GM18873 (cell line): ENCODE results near the gene HTD2.
"Not testable (repeated sequence)": the region's sequence is repeated elsewhere in the genome, so short reads cannot be mapped to it uniquely, and the experiment has no call there.

Source experiments
- ATAC-seq: cut with Tn5 transposase; IDR thresholded peaks from one replicate; pipeline ENCODE4 v1.9.1; 2021; ENCODE audit warnings: mild to moderate bottlenecking, moderate library complexity, moderate number of reproducible peaks; ENCODE audit not compliant: unreplicated experiment, low FRiP score

The HTD2 gene

GRCh38 chr3:58305882-58306711, at the start of gene HTD2, which contains the start of gene RPP14:
TSS of gene HTD2 (plus strand) at chr3:58306520. CDS start at chr3:58317614, 11,094 bp downstream.
TSS of gene RPP14 (plus strand) at chr3:58306245. CDS start at chr3:58310330, 4,085 bp downstream.
- peak; percentile 83 for ATAC-seq

DNA sequence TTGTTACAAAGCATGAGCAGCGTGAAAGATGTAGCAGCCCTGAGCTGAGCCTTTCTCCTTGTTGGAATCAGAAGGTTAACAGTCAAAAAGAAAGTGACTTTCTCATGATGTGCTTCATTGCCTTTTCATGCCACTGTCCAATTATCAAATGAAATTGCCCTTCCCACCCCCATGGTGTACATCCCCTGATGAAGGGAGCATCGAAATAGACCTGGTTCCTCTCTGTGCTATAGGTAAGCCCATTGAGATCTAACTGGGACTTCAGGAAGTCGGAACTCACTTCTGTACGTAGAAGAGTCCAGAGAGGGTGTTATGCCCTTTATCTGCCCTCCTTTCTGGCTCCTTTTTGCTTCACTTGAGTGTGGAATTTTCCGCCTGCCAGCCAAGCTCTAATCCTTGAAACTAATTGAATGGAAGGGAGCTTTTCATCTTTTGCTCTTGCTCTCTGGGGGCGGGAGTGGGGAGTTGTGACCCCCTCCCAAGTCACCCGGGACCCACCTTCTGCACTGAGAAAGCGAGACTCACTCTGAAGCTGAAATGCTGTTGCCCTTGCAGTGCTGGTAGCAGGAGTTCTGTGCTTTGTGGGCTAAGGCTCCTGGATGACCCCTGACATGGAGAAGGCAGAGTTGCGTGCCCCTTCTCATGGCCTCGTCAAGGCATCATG, 47.8 kb upstream of the HTD2 start:
- ATAC-seq = no peak

- ATAC-seq = no peak
Observed at GRCh38 chr3:58260261-58260731, 46.0 kb upstream of the HTD2 start.

DNA sequence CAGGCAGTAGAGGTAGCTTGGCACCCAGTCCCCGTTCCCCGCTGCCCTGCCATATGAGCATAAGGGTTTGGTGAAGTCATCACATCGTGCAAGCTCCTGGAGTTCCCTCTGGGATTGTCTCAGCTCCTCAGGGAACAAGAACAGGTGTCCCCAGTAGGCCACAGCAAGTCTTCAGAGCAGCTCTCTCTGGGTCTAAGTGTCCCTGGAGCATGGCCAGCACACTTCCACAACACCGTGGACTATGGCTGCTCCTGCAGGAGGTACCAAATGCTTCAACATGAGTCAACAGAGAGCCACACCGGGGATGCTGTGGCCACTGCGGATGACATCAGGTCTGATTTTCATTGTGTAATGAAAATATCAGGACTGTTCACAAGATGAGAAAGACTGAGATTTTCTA, 45.6 kb upstream of the HTD2 start:
- no peak for ATAC-seq

GRCh38 chr3:58261954-58262666, 44.2 kb upstream of the HTD2 start:
- ATAC-seq = no peak

DNA sequence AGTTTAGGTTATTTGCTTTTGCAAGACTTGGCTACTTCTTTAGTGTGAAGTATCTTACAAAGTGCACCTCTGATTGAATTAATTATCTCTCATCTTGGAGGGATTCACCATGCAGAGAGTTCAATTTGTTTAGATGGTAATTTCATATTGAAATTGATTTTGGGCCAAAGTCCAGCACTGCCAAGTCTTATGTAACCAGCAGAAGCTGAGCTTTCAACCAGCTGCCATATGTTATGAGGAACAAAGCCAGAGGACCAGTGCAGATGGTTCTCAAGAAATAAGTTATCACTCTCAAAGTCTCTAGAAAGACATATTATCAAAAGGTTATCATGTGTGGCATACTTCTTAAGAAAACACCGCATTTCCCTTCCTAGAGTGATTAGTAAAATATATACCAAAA, 39.7 kb upstream of the HTD2 start:
- ATAC-seq = no peak

GRCh38 chr3:58267543-58267942, 38.8 kb upstream of the HTD2 start:
- ATAC-seq = not testable (repeated sequence)

DNA sequence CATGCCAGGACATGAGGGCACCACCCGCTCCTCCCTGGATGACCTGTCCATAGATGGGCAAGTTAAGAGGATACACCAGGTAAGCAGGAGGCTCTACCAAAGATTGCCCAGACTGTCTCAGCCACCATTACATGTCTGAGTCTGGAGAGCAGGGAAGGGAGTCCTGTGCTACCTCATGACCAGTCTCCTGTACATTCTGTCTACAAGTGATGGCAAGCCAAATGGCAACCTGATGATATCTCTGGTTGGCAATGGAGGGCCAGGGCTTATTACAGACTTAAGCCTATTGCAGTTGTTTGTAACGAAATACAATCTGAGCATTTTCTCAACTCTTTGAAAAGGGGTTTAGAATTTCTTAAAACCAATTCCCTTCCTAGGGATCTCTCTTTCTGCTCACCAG, 37.0 kb upstream of the HTD2 start:
- ATAC-seq = no peak

DNA sequence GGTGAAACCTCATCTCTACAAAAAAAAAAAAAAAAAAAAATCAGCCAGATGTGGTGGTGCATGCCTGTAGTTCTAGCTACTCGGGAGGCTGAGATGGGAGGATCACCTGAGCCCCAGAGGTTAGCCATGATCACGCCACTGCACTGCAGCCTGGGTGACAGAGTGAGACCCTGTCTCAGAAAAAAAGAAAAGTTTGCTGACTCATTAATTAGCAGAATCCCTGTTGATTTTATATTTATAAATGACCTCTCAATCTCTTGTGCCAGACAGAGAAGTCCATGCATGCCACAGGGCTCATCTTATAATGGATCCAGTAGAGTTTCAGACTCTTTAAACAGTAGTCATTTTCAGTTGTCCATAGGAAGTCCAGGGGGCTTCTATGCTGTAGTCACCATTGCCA, 35.8 kb upstream of the HTD2 start:
- ATAC-seq = no peak

DNA sequence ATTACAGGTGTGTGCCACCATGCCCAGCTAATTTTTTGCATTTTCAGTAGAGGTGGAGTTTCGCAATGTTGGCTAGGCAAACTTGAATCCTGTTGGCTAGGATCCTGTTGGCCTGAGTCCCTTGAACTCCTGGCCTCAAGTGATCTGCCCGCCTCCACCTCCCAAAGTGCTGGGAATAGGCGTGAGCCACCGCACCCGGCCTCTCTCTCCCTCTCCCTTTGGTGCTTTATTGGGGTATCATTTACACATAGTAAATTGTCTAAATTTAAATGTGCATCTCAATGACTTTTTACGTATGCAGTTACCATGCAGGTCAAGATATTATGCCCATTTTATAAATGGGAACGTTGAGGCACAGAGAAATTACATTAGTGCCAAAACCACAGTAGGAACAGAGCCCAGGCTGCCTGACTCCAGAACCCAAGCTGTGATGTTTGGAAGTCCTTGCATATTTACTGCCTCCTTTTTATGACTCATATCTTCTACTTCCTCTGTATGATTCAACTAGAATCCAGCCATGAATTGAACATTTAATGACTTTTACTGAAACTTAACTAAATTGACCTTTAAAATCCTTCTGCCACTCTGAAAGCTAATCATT, 34.3 kb upstream of the HTD2 start:
- ATAC-seq = no peak

- ATAC-seq = no peak
Observed at GRCh38 chr3:58272891-58273290, 33.4 kb upstream of the HTD2 start.

DNA sequence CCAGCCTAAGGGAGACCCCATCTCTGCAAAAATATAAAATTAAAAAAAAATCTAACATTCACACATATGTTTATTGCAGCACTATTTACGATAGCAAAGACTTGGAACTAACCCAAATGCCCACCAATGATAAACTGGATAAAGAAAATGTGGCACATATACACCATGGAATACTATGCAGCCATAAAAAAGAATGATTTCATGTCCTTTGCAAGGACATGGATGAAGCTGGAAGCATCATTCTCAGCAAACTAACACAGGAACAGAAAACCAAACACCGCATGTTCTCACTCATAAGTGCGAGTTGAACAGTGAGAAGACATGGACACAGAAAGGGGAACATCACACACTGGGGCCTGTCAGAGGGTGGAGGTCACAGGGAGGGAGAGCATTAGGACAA, 33.0 kb upstream of the HTD2 start:
- ATAC-seq = not testable (repeated sequence)

- no peak for ATAC-seq
Observed at GRCh38 chr3:58274027-58274614, 32.2 kb upstream of the HTD2 start.

GRCh38 chr3:58281069-58281468, 25.3 kb upstream of the HTD2 start:
- ATAC-seq = no peak

GRCh38 chr3:58285334-58285733, 21.0 kb upstream of the HTD2 start:
- no peak for ATAC-seq

- no peak for ATAC-seq
Observed at GRCh38 chr3:58287354-58287753, 19.0 kb upstream of the HTD2 start.

DNA sequence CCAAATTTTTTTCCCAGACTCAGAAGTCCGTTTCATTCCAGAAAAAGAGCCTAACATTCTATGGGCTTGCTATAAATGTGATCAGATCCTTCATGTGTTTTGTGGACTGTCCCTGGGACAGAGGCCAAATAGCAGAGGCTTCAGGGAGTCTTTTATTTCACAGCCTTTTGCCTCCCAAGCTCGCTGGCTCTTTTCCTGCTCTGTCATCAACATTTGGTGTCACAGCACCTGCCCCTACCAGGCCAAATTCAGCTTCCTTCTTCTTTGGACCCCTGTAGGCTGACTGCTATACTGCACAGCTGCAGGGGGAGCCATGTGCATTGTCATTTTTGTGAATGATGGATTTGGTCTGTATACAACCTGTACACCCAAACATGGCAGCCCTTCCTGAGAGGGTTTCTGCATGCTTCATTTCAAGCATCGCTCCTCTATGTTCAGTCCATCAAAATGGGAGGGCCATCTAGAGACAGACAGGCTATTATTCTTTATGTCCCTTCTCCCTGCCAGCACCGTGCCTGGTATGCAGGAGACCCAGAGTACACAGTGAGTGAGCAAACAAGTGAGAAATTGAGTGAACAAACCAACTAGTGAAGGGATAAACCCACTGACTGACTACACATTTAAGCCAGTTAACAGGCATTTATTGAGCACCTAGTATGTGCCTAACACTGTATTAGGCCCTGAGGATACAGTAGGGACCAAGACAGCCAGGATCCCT, 18.1 kb upstream of the HTD2 start:
- ATAC-seq = no peak

GRCh38 chr3:58288964-58289613, 17.2 kb upstream of the HTD2 start:
- ATAC-seq = not testable (repeated sequence)

- ATAC-seq = not testable (repeated sequence)
Observed at GRCh38 chr3:58290446-58290845, 15.9 kb upstream of the HTD2 start.
